ENCODE data around the gene EIF2S1. TPM values are rescaled to one million over a fixed set of nuclear protein-coding genes. Genes with fewer than 3 reads are reported as not detected.

Gene EIF2S1
- total RNA-seq, 2 donors from 2014 or later, result 38.4 to 49.7 TPM

Other genes with a start within 250 kb of the EIF2S1 start
- gene GARIN2, start 170.9 kb upstream of the EIF2S1 start, total RNA-seq, result not detected
- gene PALS1, start 118.9 kb upstream of the EIF2S1 start, total RNA-seq, result 10 to 100 TPM in 1 of 2 donors, 1 to 10 TPM in 1; 8.9 to 10.0 TPM
- 10 to 100 TPM; 41.0 to 47.4 TPM for gene ATP6V1D, start 524 bp upstream of the EIF2S1 start, total RNA-seq
- gene PLEK2, start 51.8 kb downstream of the EIF2S1 start, total RNA-seq, result 1 to 10 TPM; 1.7 to 2.1 TPM
- gene TMEM229B, start 128.4 kb downstream of the EIF2S1 start, total RNA-seq, result 10 to 100 TPM; 12.7 to 15.2 TPM
- gene PLEKHH1, start 173.0 kb downstream of the EIF2S1 start, total RNA-seq, result under 1 TPM in 1 of 2 donors, not detected in 1; 0.12 TPM
- 10 to 100 TPM; 34.2 to 39.1 TPM for gene PIGH, start 239.9 kb downstream of the EIF2S1 start, total RNA-seq